Upper lobe of right lung (tissue), 1 donor: ENCODE results near the gene TTC28. TPM values are rescaled to one million over a fixed set of nuclear protein-coding genes. Genes with fewer than 3 reads are reported as not detected.

ENCODE experiments used
- ATAC-seq: fragments of 200-7000 bp; cut with Tn5 transposase; one replicate; pipeline ENCODE4 v1.9.1; 2020; ENCODE audit warnings: mild to moderate bottlenecking, moderate library complexity
- DNase-seq: peaks from one replicate; pipeline ENCODE4 v3.0.0-alpha.2; 2020
- H3K27ac ChIP-seq: fragments of 200-600 bp; one replicate; pipeline ENCODE4 v1.8.0; 2022
- H3K27me3 ChIP-seq: fragments of 200-600 bp; one replicate; pipeline ENCODE4 v1.8.0; 2022; ENCODE audit warnings: mild to moderate bottlenecking
- H3K36me3 ChIP-seq: fragments of 200-600 bp; one replicate; pipeline ENCODE4 v1.8.0; 2022
- H3K4me1 ChIP-seq: fragments of 200-600 bp; one replicate; pipeline ENCODE4 v1.8.0; 2022
- H3K4me3 ChIP-seq: fragments of 200-600 bp; one replicate; pipeline ENCODE4 v1.8.0; 2022; ENCODE audit warnings: mild to moderate bottlenecking
- H3K9me3 ChIP-seq: fragments of 200-600 bp; one replicate; pipeline ENCODE4 v1.8.0; 2022
- CTCF ChIP-seq: fragments of 200-600 bp; IDR thresholded peaks from one replicate; pipeline ENCODE4 v1.8.0; 2022; ENCODE audit warnings: antibody characterized with exemption
- intact Hi-C: fragments of 100-400 bp; cut with DNase I; formaldehyde crosslinking; loops from one replicate; pipeline ENCODE4 v1.11.0; 2022
- total RNA-seq: library from RNA; stranded (reverse); fragmentation: NEBNext Ultra II Directional; extraction: Animal tissue kit (Norgen Biotek cat#: 25700); gene quantifications from one replicate; pipeline ENCODE4 v1.2.1, GENCODE V29; 2021
- donor health status: DM: no; HTN: yes; CAD: no; lungs with severe emphysema.

TTC28 gene
- total RNA-seq, 1 donor from 2014 or later = 48.7 TPM

- peaks cover 58% of the 10 kb centered on the region for H3K36me3 ChIP-seq
- ATAC-seq (no peak), DNase-seq (no peak)
- H3K4me3 ChIP-seq = no peak overlapping the region
- no peaks in the 10 kb centered on the region for H3K9me3 ChIP-seq
- no peak overlapping the region for H3K27ac ChIP-seq
- TF ChIP-seq CTCF = no peak
- intact Hi-C loops = no loop called here
- H3K27me3 ChIP-seq = no peaks in the 10 kb centered on the region
- no peaks in the 10 kb centered on the region for H3K4me1 ChIP-seq
Observed at GRCh38 chr22:27984723-27985122, 694.9 kb downstream of the TTC28 start.

DNA sequence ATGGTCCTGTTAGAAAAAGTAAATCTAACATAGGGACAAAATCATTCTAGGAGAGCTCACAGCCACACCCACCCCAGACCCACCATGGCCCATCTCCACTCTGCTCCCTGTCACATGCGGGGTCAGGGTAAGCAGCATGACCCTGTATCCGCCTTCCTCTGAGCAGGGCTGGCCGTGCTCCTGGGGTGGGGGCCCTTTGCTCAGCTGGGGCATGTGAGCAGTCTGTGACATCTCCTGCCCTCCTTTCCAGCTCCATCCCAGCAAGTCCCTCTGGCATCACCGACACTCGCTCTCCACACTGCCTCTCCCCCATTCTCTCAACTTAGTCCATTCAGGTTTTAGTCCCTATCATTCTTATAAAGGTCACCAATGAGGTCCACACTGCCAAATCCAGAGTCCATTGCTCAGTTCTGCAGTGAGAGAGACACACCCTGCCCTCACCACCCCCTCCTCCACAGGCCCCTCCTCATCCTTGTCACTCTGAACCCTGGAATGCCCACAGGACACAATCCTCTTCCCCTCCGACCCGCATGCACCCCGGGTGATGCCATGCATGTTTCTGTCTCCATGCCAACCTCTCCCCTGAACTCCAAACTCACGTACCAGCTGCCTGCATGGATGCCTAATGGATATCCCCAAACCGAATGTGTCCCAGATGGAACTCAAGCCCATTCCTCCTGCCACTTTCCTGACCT is 695.5 kb downstream of the TTC28 start:
- no peak overlapping the region for H3K27ac ChIP-seq
- H3K9me3 ChIP-seq = no peaks in the 10 kb centered on the region
- no peak overlapping the region for H3K4me3 ChIP-seq
- peaks cover 56% of the 10 kb centered on the region for H3K36me3 ChIP-seq
- DNase-seq (no peak), ATAC-seq (no peak)
- intact Hi-C loops = no loop called here
- H3K27me3 ChIP-seq = no peaks in the 10 kb centered on the region
- H3K4me1 ChIP-seq = no peaks in the 10 kb centered on the region
- no peak for TF ChIP-seq CTCF

DNA sequence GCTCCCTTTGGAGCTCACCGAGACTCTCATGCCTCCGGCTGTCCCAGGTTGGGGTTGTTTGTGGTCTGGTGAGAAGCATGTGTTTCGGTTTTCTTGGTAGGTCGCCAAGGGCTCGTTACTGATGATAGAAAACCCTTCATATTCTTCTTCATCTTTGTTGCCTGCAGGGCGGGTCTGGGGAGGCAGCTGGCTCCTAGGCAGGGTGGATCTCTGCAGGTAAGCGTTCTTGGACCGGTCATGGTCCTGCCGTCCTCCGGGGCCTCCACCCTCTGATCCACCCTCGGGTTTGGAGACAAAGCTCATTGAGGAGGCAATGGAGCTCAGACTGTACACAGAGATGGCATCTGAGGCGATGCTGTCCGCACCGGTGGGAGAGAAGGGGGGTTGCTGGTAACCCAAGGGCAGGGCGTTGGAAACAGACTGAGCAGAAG is 696.3 kb downstream of the TTC28 start:
- Histone ChIP-seq H3K27me3 (no peaks in the 10 kb centered on the region), H3K27ac (no peak overlapping the region), H3K4me3 (no peak overlapping the region), H3K36me3 (peaks cover 48% of the 10 kb centered on the region), H3K4me1 (no peaks in the 10 kb centered on the region), H3K9me3 (no peaks in the 10 kb centered on the region)
- no peak for ATAC-seq
- intact Hi-C loops = no loop called here
- TF ChIP-seq CTCF = no peak
- no peak for DNase-seq

GRCh38 chr22:27982630-27983180 is 696.9 kb downstream of the TTC28 start:
- TF ChIP-seq CTCF = no peak
- Histone ChIP-seq H3K27me3 (no peaks in the 10 kb centered on the region), H3K4me1 (no peaks in the 10 kb centered on the region), H3K36me3 (peaks cover 53% of the 10 kb centered on the region), H3K4me3 (no peak overlapping the region), H3K9me3 (no peaks in the 10 kb centered on the region), H3K27ac (no peak overlapping the region)
- DNase-seq = no peak
- intact Hi-C loops = no loop called here
- no peak for ATAC-seq

DNA sequence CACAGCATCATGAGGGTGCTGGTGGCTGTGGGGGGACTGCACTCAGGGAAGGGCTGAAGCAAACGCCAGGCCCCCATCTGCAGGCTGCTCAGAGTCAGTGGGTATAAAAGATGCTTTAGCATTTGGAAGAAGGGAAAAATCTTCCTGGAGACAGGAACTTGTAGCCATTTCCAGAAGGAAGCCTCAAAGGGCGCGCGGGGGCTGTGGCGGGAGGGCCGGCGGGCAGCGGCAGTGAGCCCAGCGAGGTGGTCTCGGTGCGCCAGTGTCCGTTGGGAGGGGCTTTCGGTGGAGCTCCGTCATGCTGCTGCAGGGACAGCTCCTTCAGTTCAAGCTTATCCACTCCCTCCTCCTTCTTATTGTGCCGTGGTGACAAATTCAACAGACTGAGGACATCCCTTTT is 697.5 kb downstream of the TTC28 start:
- Histone ChIP-seq H3K27ac (no peak overlapping the region), H3K4me1 (no peaks in the 10 kb centered on the region), H3K36me3 (peaks cover 50% of the 10 kb centered on the region), H3K27me3 (no peaks in the 10 kb centered on the region), H3K9me3 (no peaks in the 10 kb centered on the region), H3K4me3 (no peak overlapping the region)
- DNase-seq = no peak
- intact Hi-C loops = no loop called here
- no peak for ATAC-seq
- TF ChIP-seq CTCF = no peak
